SJCRH30 (cell line): ENCODE data around the gene TRAPPC3L. TPM values are rescaled to one million over a fixed set of nuclear protein-coding genes. Genes with fewer than 3 reads are reported as not detected.
A peak's percentile ranks its signal among the peaks of the same experiment; 100 is the strongest.
"Not testable (repeated sequence)": the region's sequence is repeated elsewhere in the genome, so short reads cannot be mapped to it uniquely, and the experiment has no call there.

Source experiments
- DNase-seq, 2 experiments: peaks; one replicate each; pipeline ENCODE4 v3.0.0-alpha.2; 2015 to 2020
- H3K27ac ChIP-seq: fragments of 250-450 bp; sonication (Bioruptor Pico); 2 replicates; pipeline ENCODE4 v1.5.1; 2020; ENCODE audit warnings: mild to moderate bottlenecking, moderate library complexity
- H3K27me3 ChIP-seq: fragments of 250-450 bp; sonication (Bioruptor Pico); 2 replicates; pipeline ENCODE4 v1.5.1; 2020; ENCODE audit warnings: mild to moderate bottlenecking, moderate library complexity
- H3K36me3 ChIP-seq: fragments of 250-450 bp; sonication (Bioruptor Pico); 2 replicates; pipeline ENCODE4 v1.5.1; 2020; ENCODE audit warnings: mild to moderate bottlenecking, moderate library complexity
- H3K4me1 ChIP-seq: fragments of 250-450 bp; sonication (Bioruptor Pico); 2 replicates; pipeline ENCODE4 v1.5.1; 2020; ENCODE audit warnings: mild to moderate bottlenecking, moderate library complexity
- H3K4me3 ChIP-seq: fragments of 250-450 bp; sonication (Bioruptor Pico); 2 replicates; pipeline ENCODE4 v1.5.1; 2020; ENCODE audit warnings: mild to moderate bottlenecking, moderate library complexity
- H3K9me3 ChIP-seq: fragments of 250-450 bp; sonication (Bioruptor Pico); replicated peaks from 2 replicates; pipeline ENCODE4 v1.5.1; 2020; ENCODE audit warnings: mild to moderate bottlenecking, moderate library complexity
- total RNA-seq: library from RNA; depleted of rRNA; stranded (reverse); fragments of >200 nt; shearing (Covaris generic); gene quantifications from 2 replicates; pipeline ENCODE4 v1.2.3, GENCODE V29; 2014

The TRAPPC3L gene
- total RNA-seq, 1 experiment from 2014 or later = not detected

- no peaks in the 10 kb centered on the region for H3K27me3 ChIP-seq
- 0 out of 2 replicates have a peak, but pooled peaks cover 3% of the 10 kb centered on the region for H3K9me3 ChIP-seq
- no peak overlapping the region for H3K27ac ChIP-seq
- no peak for DNase-seq
- no peaks in the 10 kb centered on the region for H3K36me3 ChIP-seq
- peak overlapping the region; percentile 62; the same call in 1 of the 2 replicates for H3K4me3 ChIP-seq
- H3K4me1 ChIP-seq = peaks cover 3% of the 10 kb centered on the region; the same call in 1 of the 2 replicates
These were observed 32.1 kb downstream of the TRAPPC3L start for GRCh38 chr6:116513224-116513875.

GRCh38 chr6:116512734-116513133 is 32.8 kb downstream of the TRAPPC3L start:
- H3K4me1 ChIP-seq = peaks cover 3% of the 10 kb centered on the region; the same call in 1 of the 2 replicates
- no peak overlapping the region; the same call in 1 of the 2 replicates for H3K27ac ChIP-seq
- 0 out of 2 replicates have a peak, but pooled peaks cover 3% of the 10 kb centered on the region for H3K9me3 ChIP-seq
- H3K27me3 ChIP-seq = no peaks in the 10 kb centered on the region
- no peak for DNase-seq
- no peaks in the 10 kb centered on the region for H3K36me3 ChIP-seq
- H3K4me3 ChIP-seq = peak overlapping the region; percentile 62

GRCh38 chr6:116512111-116512559 is 33.3 kb downstream of the TRAPPC3L start:
- DNase-seq = no peak
- peaks cover 3% of the 10 kb centered on the region; the same call in 1 of the 2 replicates for H3K4me1 ChIP-seq
- no peaks in the 10 kb centered on the region for H3K36me3 ChIP-seq
- peak overlapping the region; percentile 96 for H3K27ac ChIP-seq
- peak overlapping the region; percentile 62 for H3K4me3 ChIP-seq
- H3K9me3 ChIP-seq = 0 out of 2 replicates have a peak, but pooled peaks cover 3% of the 10 kb centered on the region
- no peaks in the 10 kb centered on the region for H3K27me3 ChIP-seq

GRCh38 chr6:116511424-116512110 is 33.9 kb downstream of the TRAPPC3L start, which contains the start of gene CALHM5:
Gene CALHM5, plus strand, starts transcription at chr6:116511639. Its CDS starts 58 bp downstream, at chr6:116511697.
- DNase-seq = peak; percentile 75 to 88
- Histone ChIP-seq H3K27ac (peak within 1 kb of the TSS; percentile 96), H3K36me3 (no peaks in the 10 kb centered on the region), H3K4me1 (peaks cover 3% of the 10 kb centered on the region; the same call in 1 of the 2 replicates), H3K27me3 (no peaks in the 10 kb centered on the region), H3K4me3 (peak within 1 kb of the TSS; percentile 62), H3K9me3 (0 out of 2 replicates have a peak, but pooled peaks cover 3% of the 10 kb centered on the region)

- no peaks in the 10 kb centered on the region for H3K36me3 ChIP-seq
- no peak overlapping the region for H3K27ac ChIP-seq
- H3K27me3 ChIP-seq = no peaks in the 10 kb centered on the region
- DNase-seq = no peak
- 0 out of 2 replicates have a peak, but pooled peaks cover 3% of the 10 kb centered on the region for H3K9me3 ChIP-seq
- peaks cover 3% of the 10 kb centered on the region; the same call in 1 of the 2 replicates for H3K4me1 ChIP-seq
- H3K4me3 ChIP-seq = no peak overlapping the region
These were observed 37.0 kb downstream of the TRAPPC3L start for GRCh38 chr6:116508527-116508926.

GRCh38 chr6:116507324-116507723 is 38.2 kb downstream of the TRAPPC3L start:
- Histone ChIP-seq H3K27me3 (no peaks in the 10 kb centered on the region), H3K27ac (no peak overlapping the region), H3K4me3 (no peak overlapping the region), H3K4me1 (no peaks in the 10 kb centered on the region), H3K36me3 (no peaks in the 10 kb centered on the region), H3K9me3 (0 out of 2 replicates have a peak, but pooled peaks cover 6% of the 10 kb centered on the region)
- DNase-seq = no peak

GRCh38 chr6:116500969-116501433 is 44.5 kb downstream of the TRAPPC3L start:
- H3K27ac ChIP-seq = no peak overlapping the region
- peak; percentile 8 to 26 for DNase-seq
- no peaks in the 10 kb centered on the region for H3K36me3 ChIP-seq
- no peaks in the 10 kb centered on the region for H3K4me1 ChIP-seq
- peak overlapping the region; percentile 32 for H3K4me3 ChIP-seq
- H3K9me3 ChIP-seq = 0 out of 2 replicates have a peak, but pooled peaks cover 3% of the 10 kb centered on the region
- no peaks in the 10 kb centered on the region for H3K27me3 ChIP-seq

- no peak overlapping the region for H3K4me3 ChIP-seq
- DNase-seq = no peak
- H3K4me1 ChIP-seq = no peaks in the 10 kb centered on the region
- H3K9me3 ChIP-seq = no peaks in the 10 kb centered on the region
- no peaks in the 10 kb centered on the region for H3K27me3 ChIP-seq
- no peak overlapping the region for H3K27ac ChIP-seq
- H3K36me3 ChIP-seq = no peaks in the 10 kb centered on the region
These were observed 48.3 kb downstream of the TRAPPC3L start for GRCh38 chr6:116497113-116497676.

- H3K4me1 ChIP-seq, DNase-seq, H3K4me3 ChIP-seq, H3K36me3 ChIP-seq, H3K27me3 ChIP-seq, H3K9me3 ChIP-seq, H3K27ac ChIP-seq: not testable (repeated sequence)
These were observed 50.3 kb downstream of the TRAPPC3L start for GRCh38 chr6:116495161-116495560.

GRCh38 chr6:116492331-116493067 is 53.0 kb downstream of the TRAPPC3L start:
- Histone ChIP-seq H3K27ac (no peak overlapping the region), H3K4me3 (no peak overlapping the region), H3K4me1 (no peaks in the 10 kb centered on the region), H3K9me3 (no peaks in the 10 kb centered on the region), H3K36me3 (no peaks in the 10 kb centered on the region), H3K27me3 (no peaks in the 10 kb centered on the region)
- DNase-seq = no peak

- no peak overlapping the region for H3K4me3 ChIP-seq
- no peaks in the 10 kb centered on the region for H3K4me1 ChIP-seq
- no peaks in the 10 kb centered on the region for H3K36me3 ChIP-seq
These were observed 53.7 kb downstream of the TRAPPC3L start for GRCh38 chr6:116491610-116492330.

GRCh38 chr6:116485559-116486184 is 59.8 kb downstream of the TRAPPC3L start:
- no peaks in the 10 kb centered on the region for H3K9me3 ChIP-seq
- no peaks in the 10 kb centered on the region for H3K27me3 ChIP-seq
- no peak overlapping the region for H3K4me3 ChIP-seq
- no peaks in the 10 kb centered on the region for H3K4me1 ChIP-seq
- DNase-seq = no peak
- H3K27ac ChIP-seq = no peak overlapping the region
- H3K36me3 ChIP-seq = no peaks in the 10 kb centered on the region

More at GRCh38 chr6:116491610-116492330, 53.7 kb downstream of the TRAPPC3L start:
- Histone ChIP-seq H3K27ac (no peak overlapping the region), H3K27me3 (no peaks in the 10 kb centered on the region), H3K9me3 (no peaks in the 10 kb centered on the region)
- DNase-seq = no peak

GRCh38 chr6:116483616-116484015 is 61.9 kb downstream of the TRAPPC3L start:
- no peak for DNase-seq
- no peaks in the 10 kb centered on the region for H3K36me3 ChIP-seq
- no peaks in the 10 kb centered on the region for H3K27me3 ChIP-seq
- H3K4me1 ChIP-seq = no peaks in the 10 kb centered on the region
- H3K4me3 ChIP-seq = no peak overlapping the region
- H3K27ac ChIP-seq = no peak overlapping the region
- H3K9me3 ChIP-seq = no peaks in the 10 kb centered on the region
